ENCODE data around the gene GDI1.

- no peak for TF ChIP-seq POLR2A (IDR thresholded peaks at IDR 0.05)
- TF ChIP-seq CTCF (IDR thresholded peaks at IDR 0.05) = no peak
- no peak for TF ChIP-seq EP300 (IDR thresholded peaks at IDR 0.05)
- TF ChIP-seq POLR2AphosphoS5 (IDR thresholded peaks at IDR 0.05) = no peak
Observed at GRCh38 chrX:154441984-154442707, 5.2 kb downstream of the GDI1 start.

All from sigmoid colon (tissue), 4 donors.